ENCODE measurements around the gene SPATS2. TPM values are rescaled to one million over a fixed set of nuclear protein-coding genes. Genes with fewer than 3 reads are reported as not detected.

SPATS2 gene
- total and polyA plus RNA-seq, 2 donors (not counting 1 experiment from before 2014, with no cell fraction given): 11.3 to 21.5 TPM

- peak; percentile 51 for DNase-seq
- H3K27ac ChIP-seq (ENCODE audit: low read length in 2 of 2): no peak overlapping the region
- Mint-ChIP-seq H3K27ac (peak overlapping the region; percentile 59), H3K4me3 (peak overlapping the region; percentile 81), H3K9me3 (ENCODE audit: insufficient read depth) (no peaks in the 10 kb centered on the region), H3K4me1 (peaks cover 44% of the 10 kb centered on the region), H3K27me3 (peaks cover 33% of the 10 kb centered on the region)
- H3K27me3 ChIP-seq (replicated peaks in 1 of 4; ENCODE audit: control extremely low read depth in 1 of 4, control insufficient read depth in 3 of 4, insufficient read depth in 4 of 4, low read length in 3 of 4): peaks cover 0 to 42% (median 13%) of the 10 kb centered on the region in 4 experiments
- H3K4me1 ChIP-seq (ENCODE audit: control insufficient read depth in 2 of 2, insufficient read depth in 2 of 2, low read length in 2 of 2): peaks cover 33 to 49% of the 10 kb centered on the region in 2 donors
- intact Hi-C loops (cut with micrococcal nuclease): loop anchor here (2.0 kb wide), 1 partner anchor 167 kb away; the partner anchor contains the start of gene FMNL3
- H4K20me1 ChIP-seq (ENCODE audit: control insufficient read depth, insufficient read depth, low read length, poor library complexity, severe bottlenecking): no peaks in the 10 kb centered on the region
- 17% methylated on average over 44 of the region's 47 CpGs for WGBS (ENCODE audit: insufficient coverage)
- ChIA-PET POLR2A (interaction anchor here (0.6 to 1.0 kb wide), 2 partner anchors 9 to 352 kb away, joined by 3 read pairs; no protein-coding TSS in a partner anchor), CTCF (interaction anchor here (1.4 kb wide), 1 partner anchor 9 kb away, joined by 3 read pairs; no protein-coding TSS in a partner anchor)
- peak overlapping the region; percentile 99 for H3K4me2 ChIP-seq (replicated peaks; ENCODE audit: low read depth, low read length, poor library complexity, severe bottlenecking)
- H3K79me2 ChIP-seq (ENCODE audit: control insufficient read depth, insufficient read depth, low read length): no peaks in the 10 kb centered on the region
- TF ChIP-seq EZH2 (IDR thresholded peaks at IDR 0.05; ENCODE audit: borderline replicate concordance, insufficient read depth, low read depth, low read length, poor library complexity, severe bottlenecking) (peak; percentile 86), CTCF (IDR thresholded peaks at IDR 0.05) (no peak)
- H3K9me3 ChIP-seq (ENCODE audit: control extremely low read depth in 1 of 3, control insufficient read depth in 2 of 3, insufficient read depth in 1 of 3, low read length in 2 of 3): peaks cover 0 to 9% (median 0%) of the 10 kb centered on the region in 3 donors
- H2AFZ ChIP-seq (ENCODE audit: insufficient read depth, low read depth, low read length, poor library complexity, severe bottlenecking): peak overlapping the region; percentile 69
- H3K9ac ChIP-seq (ENCODE audit: low read length): peak overlapping the region; percentile 42
- no peaks in the 10 kb centered on the region for H3K36me3 ChIP-seq (replicated peaks in 1 of 2; ENCODE audit: control extremely low read depth in 1 of 2, control insufficient read depth in 1 of 2, extremely low read depth in 1 of 2, insufficient read depth in 2 of 2, low read length in 1 of 2)
- no peak for ATAC-seq (ENCODE audit: low read depth)
- H3K4me3 ChIP-seq (ENCODE audit: control extremely low read depth in 1 of 5, extremely low read depth in 1 of 5, insufficient read depth in 1 of 5, low read depth in 2 of 5, low read length in 4 of 5): peak overlapping the region in 2 of 5 experiments; percentile 9 to 76
Observed at GRCh38 chr12:49539406-49540228, 172.4 kb downstream of the SPATS2 start.
